Stromal cell of bone marrow (primary cell): ENCODE data around the gene ACADM.
A peak's percentile ranks its signal among the peaks of the same experiment; 100 is the strongest.
"Not testable (repeated sequence)": the region's sequence is repeated elsewhere in the genome, so short reads cannot be mapped to it uniquely, and the experiment has no call there.

Source experiments
- DNase-seq: peaks from one replicate; pipeline ENCODE4 v3.0.0-alpha.2; 2012; ENCODE audit warnings: low read depth

Gene ACADM

GRCh38 chr1:75742047-75742625 lies 17.6 kb downstream of the ACADM start:
- no peak for DNase-seq

DNA sequence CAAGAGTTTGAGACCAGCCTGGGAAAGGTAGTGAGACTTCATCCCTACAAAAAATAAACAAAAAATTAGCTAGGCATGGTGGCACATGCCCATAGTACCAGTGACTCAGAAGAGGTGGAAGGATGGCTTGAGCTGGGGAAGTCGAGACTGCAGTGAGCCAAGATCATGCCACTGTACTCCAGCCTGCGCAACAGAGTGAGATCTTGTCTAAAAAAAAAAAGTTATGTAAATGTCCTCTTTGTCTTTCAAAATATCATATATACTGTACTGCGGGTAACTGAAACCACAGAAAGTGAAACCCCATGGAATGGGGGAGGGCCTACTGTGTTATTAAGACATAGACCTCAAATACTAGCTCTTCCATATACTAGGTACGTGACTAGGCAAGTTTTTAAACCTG lies 20.8 kb downstream of the ACADM start:
- DNase-seq = no peak

DNA sequence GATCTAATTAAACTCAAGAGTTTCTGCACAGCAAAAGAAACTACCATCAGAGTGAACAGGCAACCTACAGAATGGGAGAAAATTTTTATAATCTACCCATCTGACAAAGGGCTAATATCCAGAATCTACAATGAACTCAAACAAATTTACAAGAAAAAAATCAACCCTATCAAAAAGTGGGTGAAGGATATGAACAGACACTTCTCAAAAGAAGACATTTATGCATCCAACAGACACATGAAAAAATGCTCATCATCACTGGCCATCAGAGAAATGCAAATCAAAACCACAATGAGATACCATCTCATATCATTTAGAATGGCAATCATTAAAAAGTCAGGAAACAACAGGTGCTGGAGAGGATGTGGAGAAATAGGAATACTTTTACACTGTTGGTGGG lies 32.7 kb downstream of the ACADM start:
- not testable (repeated sequence) for DNase-seq

- not testable (repeated sequence) for DNase-seq
These were observed 34.0 kb downstream of the ACADM start for GRCh38 chr1:75758543-75758942.

GRCh38 chr1:75764057-75764655 lies 39.6 kb downstream of the ACADM start:
- no peak for DNase-seq

DNA sequence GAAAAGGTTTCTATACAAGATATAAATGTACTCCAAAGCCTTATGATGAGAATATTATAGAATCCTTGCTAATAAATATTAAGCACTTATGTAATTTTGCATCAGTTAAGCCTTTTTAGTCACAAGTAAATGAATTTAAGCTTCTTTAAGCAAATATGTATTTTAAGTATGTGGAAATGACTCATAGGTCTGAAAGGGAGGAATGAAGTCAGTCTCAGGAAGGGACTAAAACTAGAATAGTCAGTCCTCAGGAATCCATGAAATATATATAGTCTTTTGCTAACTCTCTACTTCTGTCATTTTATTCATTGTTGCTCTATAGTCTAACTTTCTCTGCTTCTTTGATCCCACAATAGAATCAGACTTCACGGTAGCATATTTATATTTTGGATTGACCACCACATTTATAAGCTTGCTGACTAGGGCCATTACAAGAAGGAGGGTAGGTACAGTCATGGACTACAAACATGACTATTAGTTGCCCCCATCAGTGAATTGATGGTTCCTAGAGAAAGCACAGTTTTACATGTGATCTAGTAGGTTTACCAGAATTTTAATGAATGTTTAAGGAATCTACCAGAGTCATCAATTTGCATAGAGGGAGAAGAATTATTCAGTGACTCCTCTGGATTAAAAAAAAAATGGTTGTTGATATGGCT lies 41.3 kb downstream of the ACADM start:
- peak; percentile 54 for DNase-seq

GRCh38 chr1:75768016-75768415 lies 43.5 kb downstream of the ACADM start:
- no peak for DNase-seq

- no peak for DNase-seq
These were observed 46.3 kb downstream of the ACADM start for GRCh38 chr1:75770761-75771160.

DNA sequence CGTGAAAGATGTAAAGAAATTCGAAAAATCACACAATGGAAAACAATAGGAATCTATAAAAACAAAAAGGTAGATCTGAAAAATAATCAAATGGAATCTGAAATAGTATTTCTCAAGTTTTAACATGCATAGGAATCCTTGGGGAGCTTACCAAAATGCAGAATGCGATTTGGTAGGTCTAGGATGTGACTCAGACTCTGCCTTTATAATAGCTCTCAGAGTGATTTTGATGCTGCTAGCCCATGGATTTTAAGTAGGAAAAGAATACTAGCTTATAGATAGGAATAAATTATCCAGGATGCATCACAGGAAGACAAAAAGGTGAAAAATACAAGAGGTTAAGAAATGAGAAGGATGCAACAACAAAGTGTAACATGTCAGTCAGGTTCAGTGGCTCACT lies 47.5 kb downstream of the ACADM start:
- no peak for DNase-seq

DNA sequence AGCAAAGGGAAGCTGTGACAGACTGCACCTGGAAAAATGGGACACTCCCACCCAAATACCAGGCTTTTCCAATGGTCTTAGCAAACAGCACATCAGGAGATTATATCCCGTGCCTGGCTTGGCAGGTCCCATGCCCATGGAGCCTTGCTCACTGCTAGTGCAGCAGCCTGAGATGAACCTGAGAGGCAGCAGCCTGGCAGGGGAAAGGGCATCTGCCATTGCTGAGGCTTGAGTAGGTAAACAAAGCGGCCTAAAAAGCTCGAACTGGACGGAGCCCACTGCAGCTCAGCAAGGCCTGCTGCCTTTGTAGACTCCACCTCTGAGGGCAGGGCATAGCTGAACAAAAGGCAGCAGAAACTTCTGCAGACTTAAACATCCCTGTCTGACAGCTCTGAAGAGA lies 53.3 kb downstream of the ACADM start:
- not testable (repeated sequence) for DNase-seq

- not testable (repeated sequence) for DNase-seq
These were observed 54.2 kb downstream of the ACADM start for GRCh38 chr1:75778694-75779093.

DNA sequence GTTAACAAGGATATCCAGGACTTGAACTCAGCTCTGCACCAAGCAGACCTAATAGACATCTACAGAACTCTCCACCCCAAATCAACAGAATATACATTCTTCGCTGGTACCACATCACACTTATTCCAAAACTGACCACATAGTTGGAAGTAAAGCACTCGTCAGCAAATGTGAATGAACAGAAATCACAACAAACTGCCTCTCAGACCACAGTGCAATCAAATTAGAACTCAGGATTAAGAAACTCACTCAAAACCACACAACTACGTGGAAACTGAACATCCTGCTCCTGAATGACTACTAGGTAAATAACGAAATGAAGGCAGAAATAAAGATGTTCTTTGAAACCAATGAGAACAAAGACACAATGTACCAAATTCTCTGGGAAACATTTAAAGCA lies 55.7 kb downstream of the ACADM start:
- not testable (repeated sequence) for DNase-seq

DNA sequence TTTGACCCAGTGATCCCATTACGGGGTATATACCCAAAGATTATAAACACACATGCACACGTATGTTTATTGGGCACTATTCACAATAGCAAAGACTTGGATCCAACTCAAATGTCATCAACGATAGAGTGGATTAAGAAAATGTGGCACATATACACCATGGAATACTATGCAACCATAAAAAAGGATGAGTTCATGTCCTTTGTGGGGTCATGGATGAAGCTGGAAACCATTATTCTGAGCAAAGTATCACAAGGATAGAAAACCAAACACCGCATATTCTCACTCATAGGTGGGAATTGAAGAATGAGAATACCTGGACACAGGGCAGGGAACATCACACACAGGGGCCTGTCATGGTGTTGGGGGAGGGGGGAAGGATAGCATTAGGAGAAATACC lies 59.4 kb downstream of the ACADM start:
- not testable (repeated sequence) for DNase-seq

GRCh38 chr1:75785320-75785982 lies 60.9 kb downstream of the ACADM start:
- DNase-seq = no peak

- DNase-seq = peak; percentile 89
These were observed 61.7 kb downstream of the ACADM start, which contains the start of gene RABGGTB for GRCh38 chr1:75785983-75786853. RABGGTB (plus strand) TSS chr1:75786256; CDS start chr1:75786272, 16 bp downstream.

GRCh38 chr1:75786901-75787493 lies 62.5 kb downstream of the ACADM start:
- DNase-seq = no peak

- DNase-seq = no peak
These were observed 63.0 kb downstream of the ACADM start for GRCh38 chr1:75787524-75787923.

- DNase-seq = no peak
These were observed 65.5 kb downstream of the ACADM start for GRCh38 chr1:75789988-75790387.

GRCh38 chr1:75791022-75791421 lies 66.5 kb downstream of the ACADM start:
- no peak for DNase-seq

- no peak for DNase-seq
These were observed 67.6 kb downstream of the ACADM start for GRCh38 chr1:75792091-75792490.

- no peak for DNase-seq
These were observed 69.9 kb downstream of the ACADM start for GRCh38 chr1:75794382-75794781.
